ENCODE data around the gene C2CD2.

The C2CD2 gene

DNA sequence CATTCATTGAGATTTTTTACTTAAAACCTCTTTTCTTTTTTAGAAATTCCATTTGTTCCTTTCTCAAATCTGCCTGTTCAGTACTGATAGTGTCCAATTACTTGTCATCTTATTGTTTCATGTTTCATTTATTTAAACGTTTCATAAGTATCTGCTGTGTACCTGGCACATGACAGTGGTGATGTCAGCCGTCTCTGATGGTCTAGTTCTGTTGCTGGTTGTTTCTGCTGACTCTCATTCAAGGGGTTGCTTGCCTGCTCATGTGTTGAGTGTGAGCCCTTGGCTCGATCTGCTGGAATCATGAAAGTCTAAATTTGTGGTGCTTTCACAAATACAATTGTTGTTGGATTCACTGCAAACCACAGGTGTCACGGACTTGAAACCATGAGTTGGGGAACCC, 25.5 kb upstream of the C2CD2 start:
- Histone ChIP-seq H2BK5ac (ENCODE audit: low read length) (no peak overlapping the region), H3K4ac (ENCODE audit: low read depth, low read length) (no peak overlapping the region), H3K56ac (ENCODE audit: low read length) (no peak overlapping the region), H2BK15ac (replicated peaks; ENCODE audit: low read depth) (no peak overlapping the region), H3K27ac (ENCODE audit: low read depth, low read length) (no peak overlapping the region), H4K5ac (ENCODE audit: low read length) (no peak overlapping the region), H3K4me1 (ENCODE audit: control insufficient read depth, low read depth, low read length) (no peaks in the 10 kb centered on the region), H3K79me1 (ENCODE audit: low read length) (no peaks in the 10 kb centered on the region), H3K27me3 (ENCODE audit: insufficient read depth, low read length, poor library complexity) (no peaks in the 10 kb centered on the region), H4K8ac (ENCODE audit: low read depth, low read length) (no peak overlapping the region), H3K18ac (ENCODE audit: low read length) (no peak overlapping the region), H3K23ac (ENCODE audit: low read length) (no peak overlapping the region), H2AK5ac (ENCODE audit: low read length) (no peak overlapping the region), H3K4me3 (ENCODE audit: low read length) (no peak overlapping the region), H3K36me3 (ENCODE audit: control insufficient read depth, insufficient read depth, low read length) (no peaks in the 10 kb centered on the region), H2BK120ac (ENCODE audit: low read depth, low read length) (no peak overlapping the region), H3K4me2 (ENCODE audit: low read length) (no peak overlapping the region), H3K9ac (ENCODE audit: low read length) (no peak overlapping the region), H3K79me2 (ENCODE audit: control insufficient read depth, insufficient read depth, low read length) (no peaks in the 10 kb centered on the region)
- no CpG with 5 or more reads among the region's 4 CpGs for WGBS (ENCODE audit: extremely low coverage, insufficient coverage, low lambda C conversion rate)
- no peak for DNase-seq

DNA sequence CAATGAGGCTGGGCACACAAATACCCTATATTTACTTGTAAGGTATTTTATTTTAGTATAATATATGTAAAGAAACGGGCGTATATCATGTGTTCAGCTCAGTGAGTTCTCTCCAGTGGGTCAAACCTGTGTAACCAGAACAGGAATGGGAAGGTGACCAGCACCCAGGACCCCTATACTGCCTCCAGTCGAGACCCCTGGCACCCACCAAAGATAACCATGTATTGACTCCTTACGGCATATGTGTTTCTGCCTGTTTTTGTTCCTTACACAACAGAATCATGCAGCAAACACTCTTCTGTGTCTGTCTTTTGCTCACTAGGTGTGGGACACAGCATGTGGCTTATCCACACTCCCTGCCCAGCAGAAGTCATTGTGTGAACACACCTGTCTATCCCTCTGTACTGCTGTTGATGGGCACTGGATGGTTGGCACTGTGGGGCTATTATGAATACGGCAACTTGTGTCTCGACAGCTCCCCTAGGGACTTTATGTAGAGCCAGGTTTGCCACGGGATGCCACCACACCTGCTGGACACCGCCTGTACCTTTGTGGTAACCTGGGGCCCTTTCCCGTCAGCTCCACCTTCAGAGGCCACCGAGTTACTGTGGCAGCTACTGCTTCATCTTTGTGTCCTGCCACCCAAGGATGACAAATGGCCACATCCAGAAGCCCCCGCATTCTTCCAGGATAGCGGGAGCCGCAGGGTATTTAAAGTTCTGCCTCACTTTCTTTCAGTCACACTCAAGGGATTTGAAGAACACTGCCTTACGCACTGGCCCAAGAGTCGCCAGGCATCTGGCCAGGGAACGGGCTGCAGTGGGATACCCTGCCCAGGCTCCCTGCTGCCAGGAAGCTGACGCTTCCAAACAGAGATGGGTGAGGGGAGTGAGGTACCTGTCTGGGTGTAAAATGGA, 23.5 kb upstream of the C2CD2 start:
- no CpG with 5 or more reads among the region's 17 CpGs for WGBS (ENCODE audit: extremely low coverage, insufficient coverage, low lambda C conversion rate)
- H4K8ac ChIP-seq (ENCODE audit: low read depth, low read length): no peak overlapping the region
- H2AK5ac ChIP-seq (ENCODE audit: low read length): no peak overlapping the region
- no peaks in the 10 kb centered on the region for H3K36me3 ChIP-seq (ENCODE audit: control insufficient read depth, insufficient read depth, low read length)
- no peak overlapping the region for H3K27ac ChIP-seq (ENCODE audit: low read depth, low read length)
- H3K27me3 ChIP-seq (ENCODE audit: insufficient read depth, low read length, poor library complexity): no peaks in the 10 kb centered on the region
- no peak overlapping the region for H4K5ac ChIP-seq (ENCODE audit: low read length)
- H3K9ac ChIP-seq (ENCODE audit: low read length): no peak overlapping the region
- no peaks in the 10 kb centered on the region for H3K79me2 ChIP-seq (ENCODE audit: control insufficient read depth, insufficient read depth, low read length)
- H3K79me1 ChIP-seq (ENCODE audit: low read length): no peaks in the 10 kb centered on the region
- H2BK5ac ChIP-seq (ENCODE audit: low read length): no peak overlapping the region
- H3K4ac ChIP-seq (ENCODE audit: low read depth, low read length): no peak overlapping the region
- H3K4me3 ChIP-seq (ENCODE audit: low read length): no peak overlapping the region
- no peak for DNase-seq
- H3K4me2 ChIP-seq (ENCODE audit: low read length): no peak overlapping the region
- H2BK15ac ChIP-seq (replicated peaks; ENCODE audit: low read depth): no peak overlapping the region
- H2BK120ac ChIP-seq (ENCODE audit: low read depth, low read length): no peak overlapping the region
- H3K56ac ChIP-seq (ENCODE audit: low read length): no peak overlapping the region
- no peak overlapping the region for H3K18ac ChIP-seq (ENCODE audit: low read length)
- H3K4me1 ChIP-seq (ENCODE audit: control insufficient read depth, low read depth, low read length): no peaks in the 10 kb centered on the region
- H3K23ac ChIP-seq (ENCODE audit: low read length): no peak overlapping the region

DNA sequence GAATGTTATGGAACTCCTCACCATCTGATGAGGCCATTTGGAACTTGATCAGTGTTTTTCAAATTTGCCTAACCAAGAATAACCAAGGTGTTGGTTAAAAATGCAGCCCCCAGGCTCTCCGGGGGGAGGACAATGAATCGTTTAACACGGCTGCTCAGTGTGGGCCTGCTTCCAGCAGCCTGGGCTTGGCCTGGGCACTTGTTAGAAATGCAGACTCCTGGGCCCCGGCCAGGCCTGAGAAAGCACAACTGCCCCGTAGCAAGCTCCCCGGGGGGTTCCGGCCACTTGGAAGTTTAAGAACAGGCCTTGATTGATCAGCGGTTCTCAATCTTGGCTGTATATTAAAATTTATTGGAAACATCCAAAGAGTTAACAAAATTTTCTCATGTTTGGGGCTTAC, 22.8 kb upstream of the C2CD2 start:
- H4K8ac ChIP-seq (ENCODE audit: low read depth, low read length): no peak overlapping the region
- H3K27ac ChIP-seq (ENCODE audit: low read depth, low read length): no peak overlapping the region
- no peak overlapping the region for H2AK5ac ChIP-seq (ENCODE audit: low read length)
- no peak overlapping the region for H3K18ac ChIP-seq (ENCODE audit: low read length)
- no peak overlapping the region for H2BK120ac ChIP-seq (ENCODE audit: low read depth, low read length)
- H3K56ac ChIP-seq (ENCODE audit: low read length): no peak overlapping the region
- no peaks in the 10 kb centered on the region for H3K79me1 ChIP-seq (ENCODE audit: low read length)
- no peak overlapping the region for H3K4ac ChIP-seq (ENCODE audit: low read depth, low read length)
- H3K4me2 ChIP-seq (ENCODE audit: low read length): no peak overlapping the region
- H2BK5ac ChIP-seq (ENCODE audit: low read length): no peak overlapping the region
- no peaks in the 10 kb centered on the region for H3K79me2 ChIP-seq (ENCODE audit: control insufficient read depth, insufficient read depth, low read length)
- no peaks in the 10 kb centered on the region for H3K4me1 ChIP-seq (ENCODE audit: control insufficient read depth, low read depth, low read length)
- DNase-seq: no peak
- no peak overlapping the region for H3K4me3 ChIP-seq (ENCODE audit: low read length)
- no peak overlapping the region for H4K5ac ChIP-seq (ENCODE audit: low read length)
- no peak overlapping the region for H3K9ac ChIP-seq (ENCODE audit: low read length)
- H2BK15ac ChIP-seq (replicated peaks; ENCODE audit: low read depth): no peak overlapping the region
- no CpG with 5 or more reads among the region's 8 CpGs for WGBS (ENCODE audit: extremely low coverage, insufficient coverage, low lambda C conversion rate)
- H3K23ac ChIP-seq (ENCODE audit: low read length): no peak overlapping the region
- no peaks in the 10 kb centered on the region for H3K36me3 ChIP-seq (ENCODE audit: control insufficient read depth, insufficient read depth, low read length)
- H3K27me3 ChIP-seq (ENCODE audit: insufficient read depth, low read length, poor library complexity): no peaks in the 10 kb centered on the region

DNA sequence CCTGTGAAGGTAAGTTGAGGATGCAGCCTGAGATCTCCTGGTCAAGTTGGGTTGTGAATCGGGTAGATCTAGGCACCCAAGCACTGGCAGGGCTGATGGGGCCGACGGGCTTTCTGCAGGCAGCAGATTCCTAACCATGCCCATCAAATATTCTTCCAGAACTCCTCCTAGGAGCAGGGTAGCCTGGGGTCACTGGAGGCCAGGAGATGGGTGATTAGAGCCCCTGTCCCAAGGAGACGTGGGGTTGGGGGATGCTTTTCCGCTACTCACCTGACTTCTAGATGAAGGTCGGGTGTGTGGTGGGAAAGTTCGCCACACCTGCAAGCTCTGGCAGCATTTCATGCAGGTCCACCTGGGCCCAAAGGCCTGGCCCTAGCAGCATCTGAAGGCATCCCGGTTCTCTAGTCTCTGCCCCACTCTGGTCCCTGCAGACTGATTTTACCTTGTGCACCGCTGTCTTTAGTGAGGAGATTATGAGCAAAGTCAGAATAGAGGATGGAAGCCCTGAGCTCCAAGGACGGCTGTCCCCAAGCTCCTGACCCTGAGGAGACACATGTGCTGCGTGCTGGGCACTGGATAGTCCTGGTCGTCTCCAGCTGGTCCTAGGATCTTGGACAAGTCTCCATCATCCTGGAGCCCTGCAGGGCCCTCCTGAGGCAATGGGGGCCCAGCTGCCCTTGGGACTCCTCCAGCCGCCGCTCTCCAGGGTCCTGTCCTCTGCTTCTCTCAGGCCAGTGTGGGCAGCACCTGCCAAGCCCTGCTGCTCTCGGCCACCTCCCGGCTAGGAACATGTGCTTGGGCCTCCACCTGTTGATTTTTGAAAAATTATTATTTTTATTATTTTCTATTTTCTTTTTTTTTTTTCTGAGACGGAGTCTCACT, 21.8 kb upstream of the C2CD2 start:
- H2BK15ac ChIP-seq (replicated peaks; ENCODE audit: low read depth): no peak overlapping the region
- no peak overlapping the region for H4K5ac ChIP-seq (ENCODE audit: low read length)
- H2BK120ac ChIP-seq (ENCODE audit: low read depth, low read length): no peak overlapping the region
- H4K8ac ChIP-seq (ENCODE audit: low read depth, low read length): no peak overlapping the region
- H3K79me2 ChIP-seq (ENCODE audit: control insufficient read depth, insufficient read depth, low read length): no peaks in the 10 kb centered on the region
- no peaks in the 10 kb centered on the region for H3K79me1 ChIP-seq (ENCODE audit: low read length)
- peak; percentile 16 for DNase-seq
- H3K4me1 ChIP-seq (ENCODE audit: control insufficient read depth, low read depth, low read length): no peaks in the 10 kb centered on the region
- no peak overlapping the region for H3K4me2 ChIP-seq (ENCODE audit: low read length)
- no peak overlapping the region for H3K4ac ChIP-seq (ENCODE audit: low read depth, low read length)
- no peak overlapping the region for H3K9ac ChIP-seq (ENCODE audit: low read length)
- no peak overlapping the region for H3K18ac ChIP-seq (ENCODE audit: low read length)
- no peak overlapping the region for H3K23ac ChIP-seq (ENCODE audit: low read length)
- H2BK5ac ChIP-seq (ENCODE audit: low read length): no peak overlapping the region
- H3K36me3 ChIP-seq (ENCODE audit: control insufficient read depth, insufficient read depth, low read length): no peaks in the 10 kb centered on the region
- no peak overlapping the region for H2AK5ac ChIP-seq (ENCODE audit: low read length)
- H3K56ac ChIP-seq (ENCODE audit: low read length): no peak overlapping the region
- no peaks in the 10 kb centered on the region for H3K27me3 ChIP-seq (ENCODE audit: insufficient read depth, low read length, poor library complexity)
- no peak overlapping the region for H3K27ac ChIP-seq (ENCODE audit: low read depth, low read length)
- WGBS (ENCODE audit: extremely low coverage, insufficient coverage, low lambda C conversion rate): no CpG with 5 or more reads among the region's 17 CpGs
- H3K4me3 ChIP-seq (ENCODE audit: low read length): no peak overlapping the region

DNA sequence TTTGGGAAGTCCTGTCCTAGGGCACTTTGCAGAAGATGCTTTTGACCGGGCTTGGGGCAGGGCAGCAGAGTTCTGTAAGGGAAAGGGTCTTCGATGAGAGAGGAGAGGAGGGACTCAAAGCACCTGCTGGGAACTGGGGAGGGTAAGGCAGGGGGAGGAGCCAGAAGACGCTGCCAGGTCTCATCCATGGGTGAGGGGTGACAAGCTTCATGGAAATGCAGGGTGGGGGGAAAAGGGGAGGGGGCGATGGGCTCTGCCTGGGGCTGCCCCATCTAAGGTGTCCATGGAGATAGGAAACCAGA, 20.9 kb upstream of the C2CD2 start:
- Histone ChIP-seq H3K4me2 (ENCODE audit: low read length) (no peak overlapping the region), H3K27ac (ENCODE audit: low read depth, low read length) (no peak overlapping the region), H3K18ac (ENCODE audit: low read length) (no peak overlapping the region), H3K4me1 (ENCODE audit: control insufficient read depth, low read depth, low read length) (no peaks in the 10 kb centered on the region), H2BK15ac (replicated peaks; ENCODE audit: low read depth) (no peak overlapping the region), H3K9ac (ENCODE audit: low read length) (no peak overlapping the region), H3K79me1 (ENCODE audit: low read length) (no peaks in the 10 kb centered on the region), H3K79me2 (ENCODE audit: control insufficient read depth, insufficient read depth, low read length) (no peaks in the 10 kb centered on the region), H4K8ac (ENCODE audit: low read depth, low read length) (no peak overlapping the region), H3K4ac (ENCODE audit: low read depth, low read length) (no peak overlapping the region), H4K5ac (ENCODE audit: low read length) (no peak overlapping the region), H2BK120ac (ENCODE audit: low read depth, low read length) (no peak overlapping the region), H3K4me3 (ENCODE audit: low read length) (no peak overlapping the region), H2BK5ac (ENCODE audit: low read length) (no peak overlapping the region), H3K23ac (ENCODE audit: low read length) (no peak overlapping the region), H2AK5ac (ENCODE audit: low read length) (no peak overlapping the region), H3K27me3 (ENCODE audit: insufficient read depth, low read length, poor library complexity) (no peaks in the 10 kb centered on the region), H3K56ac (ENCODE audit: low read length) (no peak overlapping the region), H3K36me3 (ENCODE audit: control insufficient read depth, insufficient read depth, low read length) (no peaks in the 10 kb centered on the region)
- no peak for DNase-seq
- WGBS (ENCODE audit: extremely low coverage, insufficient coverage, low lambda C conversion rate): no CpG with 5 or more reads among the region's 4 CpGs
